ENCODE data around the gene COLQ. TPM values are rescaled to one million over a fixed set of nuclear protein-coding genes. Genes with fewer than 3 reads are reported as not detected.

Gene COLQ
- total RNA-seq, 1 donor from 2014 or later: 1.1 TPM

DNA sequence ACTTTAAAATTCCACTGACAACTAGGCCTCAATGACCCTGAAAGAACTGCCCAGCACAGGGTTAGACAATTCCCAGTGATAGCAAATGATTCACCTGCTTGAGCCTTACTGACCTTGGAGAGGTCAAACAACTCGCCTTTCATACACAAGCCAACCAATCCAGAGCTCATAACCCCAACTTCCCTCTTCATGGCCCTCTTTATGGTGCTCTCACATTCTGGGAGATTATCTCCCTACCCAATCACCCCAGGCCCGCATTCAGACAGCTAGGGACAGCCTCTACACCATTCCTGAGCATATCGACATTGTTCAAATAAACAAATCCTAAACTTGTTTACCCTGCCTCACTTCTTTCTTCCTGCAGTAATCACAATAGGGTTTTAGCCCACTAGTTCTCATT lies 32.2 kb upstream of the COLQ start:
- TF ChIP-seq, protein P1, sequence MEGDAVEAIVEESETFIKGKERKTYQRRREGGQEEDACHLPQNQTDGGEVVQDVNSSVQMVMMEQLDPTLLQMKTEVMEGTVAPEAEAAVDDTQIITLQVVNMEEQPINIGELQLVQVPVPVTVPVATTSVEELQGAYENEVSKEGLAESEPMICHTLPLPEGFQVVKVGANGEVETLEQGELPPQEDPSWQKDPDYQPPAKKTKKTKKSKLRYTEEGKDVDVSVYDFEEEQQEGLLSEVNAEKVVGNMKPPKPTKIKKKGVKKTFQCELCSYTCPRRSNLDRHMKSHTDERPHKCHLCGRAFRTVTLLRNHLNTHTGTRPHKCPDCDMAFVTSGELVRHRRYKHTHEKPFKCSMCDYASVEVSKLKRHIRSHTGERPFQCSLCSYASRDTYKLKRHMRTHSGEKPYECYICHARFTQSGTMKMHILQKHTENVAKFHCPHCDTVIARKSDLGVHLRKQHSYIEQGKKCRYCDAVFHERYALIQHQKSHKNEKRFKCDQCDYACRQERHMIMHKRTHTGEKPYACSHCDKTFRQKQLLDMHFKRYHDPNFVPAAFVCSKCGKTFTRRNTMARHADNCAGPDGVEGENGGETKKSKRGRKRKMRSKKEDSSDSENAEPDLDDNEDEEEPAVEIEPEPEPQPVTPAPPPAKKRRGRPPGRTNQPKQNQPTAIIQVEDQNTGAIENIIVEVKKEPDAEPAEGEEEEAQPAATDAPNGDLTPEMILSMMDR (IDR thresholded peaks at IDR 0.05): no peak
- Histone ChIP-seq H3K36me3 (no peaks in the 10 kb centered on the region), H3K27me3 (no peaks in the 10 kb centered on the region), H3K4me3 (no peak overlapping the region), H3K27ac (no peak overlapping the region), H3K4me1 (peaks cover 13% of the 10 kb centered on the region), H3K9me3 (no peaks in the 10 kb centered on the region)
- intact Hi-C loops (cut with DNase I): no loop called here
- no peak for ATAC-seq
- no peak for DNase-seq

DNA sequence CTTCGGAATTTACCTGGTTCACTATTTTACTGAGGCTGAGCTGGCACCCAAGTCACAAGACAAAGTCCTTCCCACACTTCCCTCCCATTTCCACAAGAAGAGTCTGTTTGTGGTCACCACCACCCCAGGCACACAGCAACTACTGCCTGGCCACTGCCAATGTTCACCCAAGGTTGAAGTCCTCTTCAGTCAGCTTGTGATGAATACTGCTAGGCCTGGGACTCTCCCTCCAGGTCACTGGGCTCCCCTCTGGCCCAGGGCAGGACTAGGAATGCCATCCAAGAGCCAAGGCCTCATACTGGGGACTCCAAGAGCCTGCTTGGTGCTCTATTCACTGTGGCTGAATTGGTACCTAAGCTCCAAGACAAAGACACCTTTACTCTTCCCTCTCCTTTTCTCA lies 30.4 kb upstream of the COLQ start:
- H3K36me3 ChIP-seq: no peaks in the 10 kb centered on the region
- peaks cover 3% of the 10 kb centered on the region for H3K4me1 ChIP-seq
- no peaks in the 10 kb centered on the region for H3K9me3 ChIP-seq
- intact Hi-C loops (cut with DNase I): no loop called here
- DNase-seq: no peak
- no peak overlapping the region for H3K4me3 ChIP-seq
- H3K27ac ChIP-seq: no peak overlapping the region
- ATAC-seq: no peak
- TF ChIP-seq, protein P1 (IDR thresholded peaks at IDR 0.05): no peak
- H3K27me3 ChIP-seq: no peaks in the 10 kb centered on the region

DNA sequence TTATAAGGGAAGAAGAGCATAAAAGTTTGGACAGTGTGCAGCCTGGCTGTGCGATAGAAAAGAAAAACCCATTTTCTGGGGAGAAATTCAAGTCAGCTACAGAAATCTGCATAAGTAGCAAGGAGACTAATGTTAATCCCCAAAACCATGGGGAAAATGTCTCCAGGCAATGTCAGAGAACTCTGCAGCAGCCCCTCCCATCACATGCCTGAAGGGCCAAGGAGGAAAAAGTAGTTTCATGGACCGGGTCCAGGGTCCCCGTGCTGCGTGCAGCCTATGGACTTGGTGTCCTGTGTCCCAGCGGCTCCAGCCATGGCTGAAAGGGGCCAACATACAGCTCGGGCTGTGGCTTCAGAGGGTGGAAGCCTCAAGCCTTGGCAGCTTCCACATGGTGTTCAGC lies 28.3 kb upstream of the COLQ start:
- H3K36me3 ChIP-seq: no peaks in the 10 kb centered on the region
- no peak overlapping the region for H3K4me3 ChIP-seq
- H3K27me3 ChIP-seq: no peaks in the 10 kb centered on the region
- no peaks in the 10 kb centered on the region for H3K9me3 ChIP-seq
- no peak for DNase-seq
- H3K4me1 ChIP-seq: no peaks in the 10 kb centered on the region
- TF ChIP-seq, protein P1 (IDR thresholded peaks at IDR 0.05): no peak
- ATAC-seq: no peak
- no peak overlapping the region for H3K27ac ChIP-seq
- intact Hi-C loops (cut with DNase I): no loop called here

DNA sequence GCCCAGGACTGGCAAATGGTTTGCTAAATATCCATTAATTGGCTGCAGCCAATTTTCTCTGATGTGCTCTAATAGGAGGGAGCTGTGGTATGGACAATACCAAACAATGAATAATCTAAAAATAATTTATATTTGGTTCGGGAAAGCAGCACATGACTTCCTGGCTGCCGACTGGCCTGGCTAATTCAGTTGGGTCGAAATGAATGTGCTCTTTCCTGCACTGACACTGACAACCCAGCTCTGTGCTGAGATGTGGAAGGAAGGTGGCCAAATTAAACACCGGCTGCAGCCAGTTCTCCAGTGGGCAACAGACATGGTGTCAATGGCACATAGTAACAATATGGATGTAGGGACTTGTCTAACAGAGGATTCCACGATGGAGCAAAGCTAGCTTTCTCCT lies 21.1 kb upstream of the COLQ start:
- Histone ChIP-seq H3K36me3 (no peaks in the 10 kb centered on the region), H3K9me3 (no peaks in the 10 kb centered on the region), H3K4me3 (no peak overlapping the region), H3K27ac (no peak overlapping the region), H3K4me1 (no peaks in the 10 kb centered on the region), H3K27me3 (no peaks in the 10 kb centered on the region)
- intact Hi-C loops (cut with DNase I): no loop called here
- no peak for ATAC-seq
- TF ChIP-seq, protein P1 (IDR thresholded peaks at IDR 0.05): no peak
- DNase-seq: no peak

DNA sequence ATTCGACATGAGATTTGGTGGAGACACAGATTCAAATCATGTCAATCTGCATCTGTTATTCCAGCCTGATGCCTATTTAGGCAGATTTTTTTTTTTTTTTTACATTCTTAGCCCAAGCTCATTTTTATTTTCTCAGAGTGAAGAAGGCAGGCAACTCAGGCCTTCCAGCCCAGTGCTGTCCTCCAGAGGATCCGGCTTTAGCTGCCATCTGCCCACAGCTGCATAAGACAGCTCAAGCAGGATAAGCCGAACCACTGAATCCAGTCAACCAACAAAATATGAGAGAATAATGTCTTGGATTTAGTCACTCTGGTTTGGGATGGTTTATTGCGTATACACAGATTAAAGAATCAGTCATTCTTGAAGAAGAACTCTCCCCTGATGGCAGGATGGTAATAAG lies 19.9 kb upstream of the COLQ start:
- ATAC-seq: no peak
- Histone ChIP-seq H3K9me3 (no peaks in the 10 kb centered on the region), H3K36me3 (no peaks in the 10 kb centered on the region), H3K4me3 (no peak overlapping the region), H3K4me1 (no peaks in the 10 kb centered on the region), H3K27ac (no peak overlapping the region), H3K27me3 (no peaks in the 10 kb centered on the region)
- intact Hi-C loops (cut with DNase I): no loop called here
- DNase-seq: no peak
- TF ChIP-seq, protein P1 (IDR thresholded peaks at IDR 0.05): no peak

DNA sequence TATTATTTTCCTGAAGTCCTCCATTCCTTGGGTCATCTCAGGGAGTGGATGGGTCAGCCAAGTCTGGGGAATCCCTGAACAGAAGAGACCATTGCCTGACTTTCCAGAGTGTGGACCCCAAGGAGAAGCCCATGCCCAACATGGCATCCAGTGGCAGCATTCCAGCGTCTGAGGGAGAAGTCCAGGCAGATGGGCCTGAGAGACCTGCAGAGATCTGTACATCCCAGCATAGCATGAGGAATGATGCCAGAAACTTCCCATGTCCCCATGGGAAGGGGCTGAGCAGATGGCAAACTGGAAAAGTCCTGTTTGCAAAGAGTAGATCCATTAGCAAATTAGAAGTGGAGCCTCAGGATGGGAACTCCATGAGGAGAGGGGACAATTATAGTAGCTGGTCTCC lies 17.6 kb upstream of the COLQ start:
- Histone ChIP-seq H3K4me1 (no peaks in the 10 kb centered on the region), H3K9me3 (no peaks in the 10 kb centered on the region), H3K27me3 (no peaks in the 10 kb centered on the region), H3K36me3 (no peaks in the 10 kb centered on the region), H3K27ac (no peak overlapping the region), H3K4me3 (no peak overlapping the region)
- TF ChIP-seq, protein P1 (IDR thresholded peaks at IDR 0.05): no peak
- DNase-seq: no peak
- intact Hi-C loops (cut with DNase I): no loop called here
- no peak for ATAC-seq

Measured in upper lobe of right lung (tissue), 1 donor.